Measurements from ENCODE around the gene KCNQ5. TPM values are rescaled to one million over a fixed set of nuclear protein-coding genes. Genes with fewer than 3 reads are reported as not detected.

The KCNQ5 gene
- total RNA-seq, 1 experiment from 2014 or later, result 7.8 TPM

DNA sequence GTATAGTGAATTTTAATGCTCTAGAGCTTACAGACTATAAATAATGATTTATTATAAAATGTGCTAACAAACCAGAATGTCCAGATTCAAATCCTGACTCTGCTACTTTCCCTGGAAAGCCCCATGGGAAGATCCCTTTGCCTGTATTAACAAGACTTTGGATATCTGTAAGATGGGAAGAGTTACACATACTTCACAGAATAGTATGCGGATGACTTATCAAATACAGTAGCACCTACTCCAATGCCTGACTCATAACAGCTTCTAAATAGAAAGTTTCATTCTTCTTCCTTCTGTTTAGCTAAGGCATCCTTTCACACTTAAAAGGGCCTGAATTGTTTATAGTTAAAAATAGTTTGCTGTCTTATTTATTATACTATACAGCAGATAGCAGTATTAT, 166.3 kb downstream of the KCNQ5 start:
- H3K4me3 ChIP-seq, result no peak overlapping the region
- no peaks in the 10 kb centered on the region for H3K27me3 ChIP-seq
- no peaks in the 10 kb centered on the region for H3K9me3 ChIP-seq
- H3K36me3 ChIP-seq, result no peaks in the 10 kb centered on the region; the same call in 1 of the 2 replicates
- DNase-seq, result no peak

- no peak overlapping the region for H3K4me3 ChIP-seq
- H3K36me3 ChIP-seq, result no peaks in the 10 kb centered on the region; the same call in 1 of the 2 replicates
- no peak for DNase-seq
- H3K9me3 ChIP-seq, result no peaks in the 10 kb centered on the region
- H3K27me3 ChIP-seq, result no peaks in the 10 kb centered on the region
These were observed 167.3 kb downstream of the KCNQ5 start for GRCh38 chr6:72789145-72789544.

GRCh38 chr6:72792692-72793091, 170.8 kb downstream of the KCNQ5 start:
- Histone ChIP-seq H3K27me3 (no peaks in the 10 kb centered on the region), H3K4me3 (no peak overlapping the region), H3K9me3 (no peaks in the 10 kb centered on the region), H3K36me3 (no peaks in the 10 kb centered on the region)
- DNase-seq, result no peak

- Histone ChIP-seq H3K4me3 (no peak overlapping the region), H3K36me3 (no peaks in the 10 kb centered on the region; the same call in 1 of the 2 replicates), H3K9me3 (no peaks in the 10 kb centered on the region), H3K27me3 (no peaks in the 10 kb centered on the region)
- DNase-seq, result no peak
These were observed 172.0 kb downstream of the KCNQ5 start for GRCh38 chr6:72793641-72794395.

DNA sequence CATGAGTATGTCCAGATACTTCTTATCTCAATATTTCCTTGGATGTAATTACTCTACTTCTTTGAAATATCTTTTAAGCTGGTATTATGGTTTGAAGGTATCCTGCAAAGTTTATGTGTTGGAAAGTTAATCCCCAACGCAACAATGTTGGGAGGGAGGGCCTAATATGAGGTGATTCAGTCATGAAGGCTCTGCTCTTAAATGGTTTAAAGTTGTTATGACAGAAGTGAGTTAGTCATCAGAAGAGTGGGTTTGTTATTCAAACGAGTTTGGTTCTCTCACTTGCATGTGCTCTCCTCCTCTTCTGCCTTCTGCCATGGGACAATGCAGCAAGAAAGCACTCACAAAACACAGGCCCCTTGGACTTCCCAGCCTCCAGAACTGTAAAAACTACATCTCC, 176.3 kb downstream of the KCNQ5 start:
- Histone ChIP-seq H3K36me3 (no peaks in the 10 kb centered on the region; the same call in 1 of the 2 replicates), H3K4me3 (no peak overlapping the region), H3K27me3 (no peaks in the 10 kb centered on the region), H3K9me3 (no peaks in the 10 kb centered on the region)
- DNase-seq, result no peak

DNA sequence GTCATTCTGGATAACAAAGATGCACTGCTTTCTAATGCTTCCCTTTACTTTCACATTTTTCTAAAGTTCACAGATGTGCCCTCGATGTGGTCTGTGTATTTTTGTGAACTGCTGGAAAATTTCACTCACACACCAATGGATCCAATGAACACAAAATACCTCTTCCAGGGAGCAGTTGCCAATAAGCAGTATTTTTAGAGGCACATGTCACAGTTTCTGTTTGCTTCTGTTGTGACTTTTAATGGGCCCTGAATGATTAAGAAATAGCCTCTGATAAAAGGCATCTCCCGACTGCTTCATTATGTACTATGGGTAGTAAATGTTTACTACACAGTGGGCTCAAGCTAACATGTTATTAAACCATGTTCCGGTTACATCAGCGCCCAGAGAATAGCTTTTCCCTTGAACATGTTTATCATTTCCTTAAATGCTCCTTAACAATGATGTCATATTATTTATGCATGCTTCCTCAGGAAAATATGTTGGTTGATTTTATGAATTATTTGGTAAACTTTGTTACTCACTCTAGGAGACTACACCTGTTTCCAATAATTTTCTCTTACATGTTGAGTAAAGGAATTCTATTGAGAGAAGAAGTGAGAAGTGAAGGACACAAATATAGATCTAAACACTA, 188.0 kb downstream of the KCNQ5 start:
- Histone ChIP-seq H3K9me3 (no peaks in the 10 kb centered on the region), H3K4me3 (no peak overlapping the region), H3K27me3 (no peaks in the 10 kb centered on the region), H3K36me3 (no peaks in the 10 kb centered on the region)
- DNase-seq, result no peak

DNA sequence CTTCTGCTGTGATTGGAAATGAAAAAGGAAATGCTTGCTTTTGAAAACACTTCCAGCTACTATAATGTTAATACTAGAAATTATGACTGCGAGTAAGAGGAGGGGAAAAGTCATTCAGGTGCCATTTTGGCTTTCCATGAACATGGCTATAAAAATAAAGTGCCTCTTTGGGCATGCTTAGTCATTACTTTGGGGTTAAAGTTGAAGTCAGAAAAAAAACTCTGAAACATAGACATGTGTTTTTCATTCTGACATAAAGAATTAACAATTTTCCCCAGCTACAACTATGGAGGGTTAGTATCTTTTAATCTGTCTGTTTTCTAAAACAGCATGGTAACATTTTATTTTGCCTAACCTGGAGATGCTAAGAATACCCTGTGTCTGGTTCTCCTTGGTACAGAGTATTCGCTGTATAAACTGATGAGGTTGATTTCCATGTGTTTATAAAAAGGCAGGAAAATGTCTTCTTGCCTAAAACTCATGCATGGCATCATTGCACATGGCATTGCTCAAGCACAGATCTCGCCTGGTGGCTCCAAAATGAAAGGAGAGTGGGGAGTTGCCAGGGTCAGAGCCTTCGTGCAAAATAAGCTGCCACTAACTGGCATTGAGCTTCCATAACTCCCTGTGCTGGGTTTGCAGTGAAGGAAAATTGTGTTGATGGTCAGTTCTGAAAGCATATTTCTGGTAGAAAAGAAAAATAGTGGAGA, 188.9 kb downstream of the KCNQ5 start:
- DNase-seq, result no peak
- Histone ChIP-seq H3K36me3 (no peaks in the 10 kb centered on the region), H3K9me3 (no peaks in the 10 kb centered on the region), H3K27me3 (no peaks in the 10 kb centered on the region), H3K4me3 (no peak overlapping the region)

- peak; percentile 56 for DNase-seq
- no peaks in the 10 kb centered on the region for H3K9me3 ChIP-seq
- no peaks in the 10 kb centered on the region for H3K36me3 ChIP-seq
- no peak overlapping the region for H3K4me3 ChIP-seq
- H3K27me3 ChIP-seq, result no peaks in the 10 kb centered on the region
These were observed 190.1 kb downstream of the KCNQ5 start for GRCh38 chr6:72811971-72812421.

DNA sequence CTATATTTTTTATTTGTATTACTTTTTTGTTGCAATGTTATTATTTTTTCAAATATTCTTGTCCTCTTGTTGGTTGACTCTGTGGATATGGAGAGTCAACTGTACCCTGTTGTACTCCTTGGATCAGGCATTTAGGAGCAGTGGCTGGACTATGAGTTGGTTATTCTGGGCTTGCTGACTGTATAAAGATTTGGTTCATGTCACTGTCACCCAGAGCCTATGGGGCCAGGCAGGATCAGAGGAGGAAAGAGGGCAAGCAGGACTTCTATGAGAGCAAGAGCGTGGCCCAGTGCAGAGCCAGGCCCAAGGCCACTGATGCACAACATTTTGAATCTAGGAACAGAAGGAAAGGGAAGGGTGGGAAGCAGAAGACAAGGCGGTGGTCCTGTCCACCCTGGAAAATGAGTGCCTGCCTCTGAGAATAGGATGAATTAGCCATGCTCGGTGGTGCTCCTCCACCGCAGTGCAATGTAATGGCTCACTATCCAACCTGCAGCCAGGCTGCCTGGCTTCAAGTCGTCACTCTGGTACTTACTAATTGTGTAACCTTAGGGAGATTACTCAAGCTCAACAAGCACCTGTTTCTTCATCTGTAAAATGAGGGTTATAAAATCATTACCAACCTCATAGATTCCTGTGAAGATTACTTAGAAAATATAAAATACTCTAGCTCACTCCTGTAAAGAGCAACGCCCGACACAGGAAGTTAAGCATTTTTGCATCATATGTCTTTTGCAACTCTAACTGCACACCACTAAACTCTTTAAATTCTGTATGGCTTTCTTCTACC, 192.1 kb downstream of the KCNQ5 start:
- Histone ChIP-seq H3K4me3 (no peak overlapping the region), H3K36me3 (no peaks in the 10 kb centered on the region), H3K27me3 (no peaks in the 10 kb centered on the region), H3K9me3 (no peaks in the 10 kb centered on the region)
- no peak for DNase-seq

DNA sequence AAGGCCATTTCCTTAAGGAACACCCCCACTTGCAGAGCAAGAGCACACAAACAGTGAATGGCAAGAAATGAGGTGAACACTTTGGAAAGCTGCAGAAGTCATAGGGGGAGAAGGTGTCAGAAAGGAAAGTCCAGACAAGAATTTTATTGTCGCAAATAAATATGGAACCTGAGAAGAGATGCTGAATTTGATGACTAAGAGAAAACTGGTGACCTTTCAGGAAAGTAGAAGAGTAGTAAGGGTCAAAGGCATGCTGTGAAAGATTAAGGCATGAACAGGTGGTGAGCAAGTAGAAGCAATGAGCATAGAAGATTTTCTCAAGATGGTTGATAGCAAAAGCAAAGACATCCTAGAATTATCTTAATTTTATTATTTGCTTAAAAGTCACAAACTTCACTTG, 194.2 kb downstream of the KCNQ5 start:
- DNase-seq, result no peak
- Histone ChIP-seq H3K27me3 (no peaks in the 10 kb centered on the region), H3K4me3 (no peak overlapping the region), H3K36me3 (no peaks in the 10 kb centered on the region), H3K9me3 (no peaks in the 10 kb centered on the region)

GRCh38 chr6:72817208-72817607, 195.3 kb downstream of the KCNQ5 start:
- H3K4me3 ChIP-seq, result no peak overlapping the region
- no peaks in the 10 kb centered on the region for H3K36me3 ChIP-seq
- H3K27me3 ChIP-seq, result no peaks in the 10 kb centered on the region
- H3K9me3 ChIP-seq, result no peaks in the 10 kb centered on the region
- no peak for DNase-seq

DNA sequence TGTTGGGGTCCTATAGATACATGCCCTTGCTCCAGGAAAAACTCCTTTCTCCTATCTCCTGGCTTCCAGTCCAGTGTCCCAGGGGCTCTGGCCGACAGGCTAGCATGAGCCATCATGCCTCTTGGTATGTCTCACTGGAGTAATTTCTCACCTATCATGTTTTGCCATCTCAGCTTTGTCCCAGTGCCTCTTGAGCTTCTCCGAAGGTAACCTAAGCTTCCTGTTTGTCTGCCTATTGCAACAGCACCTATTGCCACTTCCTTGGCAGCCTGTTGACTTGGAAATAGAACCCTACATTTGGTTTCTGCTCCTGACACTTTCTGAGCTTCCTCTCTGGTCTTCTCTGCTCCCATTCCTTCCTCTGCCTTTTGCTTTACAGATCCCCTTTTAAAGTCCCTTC, 197.7 kb downstream of the KCNQ5 start:
- no peak overlapping the region for H3K4me3 ChIP-seq
- H3K36me3 ChIP-seq, result no peaks in the 10 kb centered on the region; the same call in 1 of the 2 replicates
- H3K9me3 ChIP-seq, result no peaks in the 10 kb centered on the region
- DNase-seq, result no peak
- H3K27me3 ChIP-seq, result no peaks in the 10 kb centered on the region

DNA sequence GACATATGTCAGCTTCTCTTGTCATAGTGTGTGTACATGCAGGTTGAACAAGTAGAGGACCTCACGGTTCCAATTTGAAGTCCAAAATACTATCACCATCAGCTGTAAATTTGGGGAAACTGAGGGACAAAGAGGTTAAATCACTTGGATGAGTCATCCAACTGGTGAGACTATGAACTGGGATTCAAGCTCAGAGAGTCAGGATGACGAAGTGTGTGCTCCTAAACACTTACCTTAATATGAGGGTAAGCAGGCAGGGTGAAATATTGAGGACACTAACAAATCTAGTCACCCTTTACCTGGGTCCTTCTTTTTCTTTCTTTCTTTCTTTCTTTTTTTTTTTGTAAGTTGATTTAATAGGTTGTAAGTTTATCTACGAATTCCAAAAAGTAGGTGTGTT, 198.3 kb downstream of the KCNQ5 start:
- H3K36me3 ChIP-seq, result no peaks in the 10 kb centered on the region; the same call in 1 of the 2 replicates
- no peaks in the 10 kb centered on the region for H3K27me3 ChIP-seq
- H3K4me3 ChIP-seq, result no peak overlapping the region
- DNase-seq, result no peak
- no peaks in the 10 kb centered on the region for H3K9me3 ChIP-seq

DNA sequence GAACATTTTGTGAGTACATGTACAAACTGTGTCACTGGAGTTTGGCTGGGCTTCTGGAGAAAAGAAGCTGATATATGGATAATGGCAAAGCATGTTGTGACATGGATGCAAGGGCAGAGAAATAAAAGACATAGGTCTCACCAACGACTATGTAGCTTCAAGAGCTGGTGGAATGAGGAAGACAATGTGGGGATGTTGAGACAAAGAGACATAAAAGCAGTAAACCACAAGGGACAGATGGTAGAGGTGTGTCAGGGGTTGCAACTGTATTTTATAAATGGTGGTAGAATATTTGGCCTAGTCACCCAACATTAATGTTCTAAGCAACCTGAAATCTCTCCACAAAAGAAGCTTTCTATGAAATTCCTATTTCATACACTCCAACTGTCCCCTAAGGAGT, 199.0 kb downstream of the KCNQ5 start:
- no peaks in the 10 kb centered on the region; the same call in 1 of the 2 replicates for H3K36me3 ChIP-seq
- no peaks in the 10 kb centered on the region for H3K27me3 ChIP-seq
- H3K9me3 ChIP-seq, result no peaks in the 10 kb centered on the region
- H3K4me3 ChIP-seq, result no peak overlapping the region
- DNase-seq, result no peak

GRCh38 chr6:72822023-72822422, 200.2 kb downstream of the KCNQ5 start:
- H3K4me3 ChIP-seq, result no peak overlapping the region
- H3K9me3 ChIP-seq, result no peaks in the 10 kb centered on the region
- no peaks in the 10 kb centered on the region for H3K27me3 ChIP-seq
- no peak for DNase-seq
- H3K36me3 ChIP-seq, result no peaks in the 10 kb centered on the region; the same call in 1 of the 2 replicates

DNA sequence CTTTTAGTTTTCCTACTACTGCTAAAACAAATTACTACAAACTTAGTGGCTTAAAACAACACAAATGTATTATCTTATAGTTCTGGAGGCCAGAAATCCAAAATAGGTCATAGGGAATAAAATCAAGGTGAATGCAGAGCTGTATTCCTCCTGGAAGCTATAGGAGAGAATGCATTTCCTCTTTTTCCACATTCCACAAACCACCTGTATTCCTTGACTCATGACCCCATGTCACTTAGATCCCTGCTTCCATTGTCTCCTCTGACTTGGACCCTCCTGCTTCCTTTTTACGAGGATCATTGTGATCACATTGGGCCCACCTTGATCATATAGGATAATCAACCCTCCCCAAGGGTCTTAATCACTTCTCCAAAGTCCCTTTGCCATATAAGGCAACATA, 200.8 kb downstream of the KCNQ5 start:
- Histone ChIP-seq H3K4me3 (no peak overlapping the region), H3K36me3 (no peaks in the 10 kb centered on the region; the same call in 1 of the 2 replicates), H3K9me3 (no peaks in the 10 kb centered on the region), H3K27me3 (no peaks in the 10 kb centered on the region)
- DNase-seq, result no peak

GRCh38 chr6:72824833-72825232, 203.0 kb downstream of the KCNQ5 start:
- Histone ChIP-seq H3K4me3 (no peak overlapping the region), H3K36me3 (no peaks in the 10 kb centered on the region; the same call in 1 of the 2 replicates), H3K9me3 (no peaks in the 10 kb centered on the region; the same call in 1 of the 2 replicates), H3K27me3 (no peaks in the 10 kb centered on the region)
- DNase-seq, result no peak
